GM21528 (cell line): ENCODE results near the gene CPSF4.

Experiments used
- ATAC-seq: cut with Tn5 transposase; IDR thresholded peaks from one replicate; pipeline ENCODE4 v1.9.1; 2021; ENCODE audit warnings: mild to moderate bottlenecking, moderate library complexity; ENCODE audit not compliant: unreplicated experiment, low FRiP score

The CPSF4 gene

DNA sequence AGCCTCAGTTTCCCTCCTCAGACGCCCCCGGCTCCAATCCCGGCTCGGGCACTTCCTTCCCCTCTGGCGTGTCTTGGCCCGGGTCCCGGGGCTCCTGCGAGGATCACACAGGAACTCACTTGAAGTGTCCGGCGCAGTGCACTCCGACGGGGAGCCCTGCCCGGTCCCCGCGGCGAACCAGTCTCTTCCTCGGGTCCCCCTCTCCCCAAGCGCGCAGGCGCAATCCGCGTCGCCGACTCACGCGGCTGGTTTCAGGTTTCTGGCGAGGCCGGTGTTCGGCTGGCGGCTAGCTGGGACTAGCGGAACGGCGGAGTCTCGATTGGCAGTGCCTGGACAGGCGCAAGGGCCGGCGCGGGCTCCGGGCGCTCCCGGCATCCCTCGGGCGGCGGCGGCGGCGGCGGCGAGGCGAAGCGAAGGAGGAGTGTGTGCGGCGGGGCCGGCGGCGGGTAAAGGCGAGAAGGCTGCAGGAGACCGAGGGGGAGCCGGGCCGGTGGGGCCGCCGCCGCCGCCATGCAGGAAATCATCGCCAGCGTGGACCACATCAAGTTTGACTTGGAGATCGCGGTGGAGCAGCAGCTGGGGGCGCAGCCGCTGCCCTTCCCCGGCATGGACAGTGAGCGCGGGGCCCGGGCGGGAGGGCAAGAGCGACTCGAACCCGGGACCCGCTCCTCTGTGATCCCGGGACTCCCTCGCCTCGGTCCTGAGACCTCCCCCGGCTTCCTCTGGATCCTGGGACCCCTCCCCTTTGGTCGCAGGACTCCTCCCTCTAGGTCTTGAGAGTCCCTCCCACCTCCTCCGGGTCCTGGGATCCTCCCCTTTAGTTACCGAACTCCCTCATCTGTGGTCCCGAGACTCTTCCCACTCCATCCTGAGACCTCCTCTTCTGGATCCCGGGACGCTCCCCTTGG is at the start of gene CPSF4, which contains the start of gene PTCD1:
TSS of gene CPSF4 (plus strand) at position 371 of the 908 bp plus-strand sequence. CDS start at position 511, 140 bp downstream.
TSS of gene PTCD1 (minus strand) at position 226 of the 908 bp plus-strand sequence. CDS start 3,556 bp downstream, outside the sequence.
- ATAC-seq = peak; percentile 86

DNA sequence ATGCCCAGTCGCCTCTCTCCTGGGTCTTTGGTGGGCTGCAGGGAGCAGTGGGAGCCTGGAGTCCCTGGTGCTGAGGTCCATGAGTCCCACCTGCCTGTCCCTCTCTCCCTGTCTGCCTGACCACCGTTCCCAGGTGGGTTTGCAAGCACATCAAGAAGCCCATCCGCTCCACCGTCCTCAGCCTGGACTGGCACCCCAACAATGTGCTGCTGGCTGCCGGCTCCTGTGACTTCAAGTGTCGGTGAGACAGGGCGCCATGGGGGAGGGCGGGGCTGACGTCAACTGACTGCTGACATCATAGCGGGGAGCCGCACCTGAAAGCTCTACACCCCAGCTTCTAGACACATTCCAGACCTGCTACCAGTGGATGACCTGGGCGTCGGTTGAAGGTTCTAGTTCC is 49.0 kb upstream of the CPSF4 start:
- no peak for ATAC-seq

DNA sequence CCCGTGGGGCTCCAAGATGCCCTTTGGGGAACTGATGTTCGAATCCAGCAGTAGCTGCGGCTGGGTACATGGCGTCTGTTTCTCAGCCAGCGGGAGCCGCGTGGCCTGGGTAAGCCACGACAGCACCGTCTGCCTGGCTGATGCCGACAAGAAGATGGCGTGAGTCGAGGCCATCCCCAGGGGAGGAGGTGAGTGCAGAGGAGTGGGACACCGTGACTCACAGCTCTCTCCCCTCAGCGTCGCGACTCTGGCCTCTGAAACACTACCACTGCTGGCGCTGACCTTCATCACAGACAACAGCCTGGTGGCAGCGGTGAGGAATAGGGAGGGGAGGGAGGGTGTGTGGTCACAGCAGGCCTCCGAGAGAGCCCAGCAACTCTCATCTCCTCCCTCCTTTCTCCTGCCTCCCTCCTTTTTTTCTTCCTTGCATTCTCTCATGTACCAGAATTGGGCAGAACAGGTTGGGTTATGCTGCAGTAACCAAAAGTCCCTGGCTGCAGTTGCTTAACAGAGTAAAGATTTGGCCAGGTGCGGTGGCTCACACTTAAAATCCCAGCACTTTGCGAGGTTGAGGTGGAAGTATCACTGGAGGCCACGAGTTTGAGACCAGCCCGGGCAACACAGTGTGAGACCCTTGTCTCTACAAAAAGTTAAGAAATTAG is 47.7 kb upstream of the CPSF4 start:
- no peak for ATAC-seq

DNA sequence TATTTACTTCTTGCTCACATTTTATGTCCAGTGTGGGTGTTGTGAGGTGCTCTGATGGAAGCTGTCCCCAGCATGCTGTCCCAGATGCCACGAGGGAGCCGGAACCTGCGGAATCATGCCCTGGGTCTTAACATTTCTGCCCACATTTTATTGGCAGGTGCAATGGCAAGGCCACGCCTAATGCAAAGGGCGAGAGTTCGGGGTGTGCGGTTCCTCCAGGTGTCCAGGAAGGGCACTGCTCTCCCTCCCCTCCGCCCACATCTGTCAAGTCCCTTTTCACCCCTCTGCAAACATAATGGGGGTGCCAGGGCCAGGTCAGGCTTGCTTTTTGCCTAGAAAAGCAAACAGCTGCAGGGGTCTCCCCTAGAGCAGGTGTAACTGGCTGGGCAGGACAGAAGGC is 46.7 kb upstream of the CPSF4 start:
- ATAC-seq = no peak

GRCh38 chr7:99392659-99393354 is 45.9 kb upstream of the CPSF4 start:
- no peak for ATAC-seq

- ATAC-seq = no peak
These were observed 45.2 kb upstream of the CPSF4 start for GRCh38 chr7:99393355-99394187.

GRCh38 chr7:99394188-99394502 is 44.6 kb upstream of the CPSF4 start:
- ATAC-seq = no peak

- ATAC-seq = no peak
These were observed 43.0 kb upstream of the CPSF4 start for GRCh38 chr7:99395616-99396327.

DNA sequence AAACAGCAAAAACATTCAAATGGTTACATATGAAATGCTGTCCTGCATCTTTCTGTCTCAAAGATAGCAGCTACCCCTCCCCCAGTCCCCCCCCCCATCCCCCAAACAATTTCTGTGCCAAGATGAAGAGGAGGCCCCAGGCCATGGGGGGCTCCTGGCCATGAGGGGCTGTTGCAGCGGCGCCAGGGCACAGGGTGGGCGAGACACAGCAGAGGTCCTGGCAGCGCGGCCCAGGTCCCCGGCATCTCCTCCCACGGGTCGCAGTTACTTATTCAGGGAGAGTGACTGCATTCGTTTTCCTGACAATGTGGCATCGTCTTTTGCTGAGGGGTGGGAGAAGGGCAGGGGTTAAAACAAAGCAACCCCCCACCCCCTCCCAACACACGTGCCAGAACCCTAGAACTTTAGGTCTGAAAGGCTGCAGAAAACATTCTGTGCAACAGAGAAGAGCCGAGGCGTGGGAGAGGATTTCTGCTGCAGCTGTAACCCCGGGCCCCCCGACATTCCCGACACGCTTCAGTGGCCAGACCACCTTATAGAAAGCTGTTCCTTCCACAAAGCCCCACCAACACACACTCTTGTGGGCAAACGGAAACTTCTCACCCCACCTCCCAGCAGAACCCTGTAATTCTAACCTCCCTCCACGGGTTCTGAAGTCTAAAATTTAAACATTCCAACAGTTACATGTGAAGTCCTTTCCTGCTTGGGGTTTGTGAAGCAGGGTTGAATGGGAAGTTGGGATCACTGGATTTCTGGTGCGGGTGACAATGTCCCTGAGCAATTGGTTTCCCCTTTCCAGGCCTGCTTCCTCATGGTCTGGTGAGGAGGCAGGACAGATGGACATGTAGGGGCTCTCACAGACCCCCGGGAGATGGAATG is 42.1 kb upstream of the CPSF4 start:
- ATAC-seq = no peak

- no peak for ATAC-seq
These were observed 41.3 kb upstream of the CPSF4 start for GRCh38 chr7:99397297-99397983.

DNA sequence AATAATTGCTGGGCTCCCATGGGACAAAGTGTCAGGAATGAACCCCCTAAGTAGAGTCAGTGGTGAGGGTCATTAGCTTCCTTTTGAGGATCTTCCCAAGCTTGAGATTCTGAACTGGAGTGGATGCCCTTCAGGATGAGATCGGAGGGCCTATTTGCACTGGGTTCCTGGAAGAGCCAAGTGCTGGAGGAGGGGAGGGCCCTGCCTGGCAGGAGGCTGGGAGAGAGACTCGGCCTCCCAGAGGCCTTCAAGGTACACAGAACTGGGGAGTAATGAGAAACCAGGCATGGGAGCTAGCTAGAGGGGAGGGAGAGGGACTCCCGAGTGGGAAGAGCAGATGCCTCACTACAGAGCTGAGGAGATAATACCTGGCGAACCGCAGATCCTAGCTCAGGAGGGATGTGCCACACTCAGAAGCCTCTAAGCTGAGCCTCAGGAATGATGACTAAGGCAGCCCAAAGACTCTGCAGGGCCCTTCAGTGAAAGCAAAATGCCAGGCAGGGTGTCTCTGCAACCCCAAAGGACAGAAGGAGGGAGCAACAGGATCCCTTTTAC is 39.8 kb upstream of the CPSF4 start:
- ATAC-seq = no peak

GRCh38 chr7:99399597-99399996 is 39.1 kb upstream of the CPSF4 start:
- ATAC-seq = no peak

- no peak for ATAC-seq
These were observed 35.9 kb upstream of the CPSF4 start for GRCh38 chr7:99402854-99403253.

DNA sequence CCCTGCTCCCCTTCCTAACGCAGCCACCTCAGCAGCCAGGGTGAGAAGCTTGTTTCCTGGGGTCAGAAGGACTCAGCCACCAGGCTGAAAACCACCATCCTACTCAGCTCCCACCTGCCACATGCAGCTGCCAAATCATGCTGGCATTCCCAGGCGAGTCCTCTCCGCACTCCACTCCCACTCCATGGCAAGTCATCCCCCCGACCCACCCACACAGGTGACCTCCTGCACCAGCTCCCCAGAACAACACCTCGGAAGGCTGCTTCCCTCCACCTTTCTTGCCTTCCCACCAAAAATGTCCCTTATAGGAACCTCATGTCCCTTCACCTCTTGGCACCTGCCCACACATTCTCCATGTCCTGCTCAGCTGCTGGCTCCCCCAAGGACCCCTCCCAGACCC is 35.0 kb upstream of the CPSF4 start:
- no peak for ATAC-seq

GRCh38 chr7:99404235-99404976 is 34.3 kb upstream of the CPSF4 start:
- ATAC-seq = no peak

DNA sequence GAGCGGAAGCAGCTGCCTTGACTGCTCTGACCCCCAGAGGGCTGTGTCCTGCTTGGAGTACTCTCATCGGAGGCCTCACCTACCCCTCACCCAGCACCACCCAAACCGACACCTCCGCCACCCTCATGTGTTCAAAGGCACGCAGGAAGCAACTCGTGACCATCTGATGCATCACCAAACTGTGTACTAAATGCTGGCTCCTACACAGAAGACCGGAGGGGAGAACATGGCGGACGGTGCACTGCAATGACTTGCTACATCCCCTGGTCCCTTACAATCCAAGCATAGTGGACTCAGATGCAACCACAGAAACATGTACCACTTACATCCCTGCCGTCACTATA is 33.8 kb upstream of the CPSF4 start:
- ATAC-seq = no peak

- no peak for ATAC-seq
These were observed 32.2 kb upstream of the CPSF4 start for GRCh38 chr7:99406557-99406956.
